ENCODE measurements around the gene MPG.
"Not testable (repeated sequence)": the region's sequence is repeated elsewhere in the genome, so short reads cannot be mapped to it uniquely, and the experiment has no call there.

The MPG gene, protein sequence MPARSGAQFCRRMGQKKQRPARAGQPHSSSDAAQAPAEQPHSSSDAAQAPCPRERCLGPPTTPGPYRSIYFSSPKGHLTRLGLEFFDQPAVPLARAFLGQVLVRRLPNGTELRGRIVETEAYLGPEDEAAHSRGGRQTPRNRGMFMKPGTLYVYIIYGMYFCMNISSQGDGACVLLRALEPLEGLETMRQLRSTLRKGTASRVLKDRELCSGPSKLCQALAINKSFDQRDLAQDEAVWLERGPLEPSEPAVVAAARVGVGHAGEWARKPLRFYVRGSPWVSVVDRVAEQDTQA

DNA sequence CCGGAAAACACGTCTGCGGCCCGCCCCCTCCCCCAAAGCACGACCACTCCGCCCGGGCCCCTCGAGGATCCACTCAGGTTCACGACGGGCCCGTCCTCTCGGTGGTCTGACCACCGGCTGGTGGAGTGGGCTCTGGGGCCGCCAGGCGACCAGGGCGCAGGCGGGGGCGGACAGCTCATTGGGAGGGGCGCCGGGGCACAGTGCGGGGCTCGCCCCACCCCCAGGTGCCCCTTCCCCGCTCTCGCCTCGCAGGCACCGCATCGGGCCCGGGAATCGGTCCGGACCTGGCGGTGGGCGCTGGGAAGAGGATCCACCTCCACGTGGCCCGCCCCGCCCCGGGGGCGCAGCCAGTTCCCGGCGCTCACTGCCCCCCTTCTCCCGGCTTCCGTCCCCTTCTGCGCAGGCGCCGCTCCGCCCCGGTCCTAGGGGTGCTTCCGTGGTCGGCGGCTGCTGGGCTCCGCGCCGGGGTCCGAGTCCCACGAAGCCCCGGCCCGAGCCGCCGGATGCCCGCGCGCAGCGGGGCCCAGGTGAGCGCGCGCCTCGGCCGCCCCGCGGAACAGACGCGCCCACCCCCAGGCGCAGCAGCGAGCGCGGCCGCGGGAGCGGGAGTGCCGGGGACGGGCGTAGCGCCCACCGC is at the start of gene MPG:
MPG (plus strand) TSS at position 419 of the 637 bp plus-strand sequence; CDS start at position 504, 85 bp downstream.
- peak; percentile 94 for DNase-seq

DNA sequence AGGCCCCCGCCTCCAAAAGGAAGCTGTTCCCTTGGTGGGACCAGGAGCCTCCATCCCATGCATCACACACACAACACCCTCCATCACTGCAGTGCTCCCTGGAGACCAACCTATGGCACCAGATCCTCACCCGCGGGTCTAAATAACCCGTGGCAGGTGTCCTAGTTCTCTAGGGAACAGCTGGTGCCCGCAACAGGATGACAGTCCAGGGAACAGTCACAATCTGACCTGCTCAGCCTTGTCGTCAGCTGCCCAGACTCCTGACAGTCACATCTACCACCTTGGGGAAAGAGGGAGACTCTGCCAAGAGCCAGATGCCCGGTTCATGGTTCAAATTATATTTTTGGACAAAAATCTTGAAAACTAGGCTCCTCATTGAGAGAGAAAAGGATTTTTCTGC is 47.4 kb upstream of the MPG start:
- DNase-seq, result not testable (repeated sequence)

DNA sequence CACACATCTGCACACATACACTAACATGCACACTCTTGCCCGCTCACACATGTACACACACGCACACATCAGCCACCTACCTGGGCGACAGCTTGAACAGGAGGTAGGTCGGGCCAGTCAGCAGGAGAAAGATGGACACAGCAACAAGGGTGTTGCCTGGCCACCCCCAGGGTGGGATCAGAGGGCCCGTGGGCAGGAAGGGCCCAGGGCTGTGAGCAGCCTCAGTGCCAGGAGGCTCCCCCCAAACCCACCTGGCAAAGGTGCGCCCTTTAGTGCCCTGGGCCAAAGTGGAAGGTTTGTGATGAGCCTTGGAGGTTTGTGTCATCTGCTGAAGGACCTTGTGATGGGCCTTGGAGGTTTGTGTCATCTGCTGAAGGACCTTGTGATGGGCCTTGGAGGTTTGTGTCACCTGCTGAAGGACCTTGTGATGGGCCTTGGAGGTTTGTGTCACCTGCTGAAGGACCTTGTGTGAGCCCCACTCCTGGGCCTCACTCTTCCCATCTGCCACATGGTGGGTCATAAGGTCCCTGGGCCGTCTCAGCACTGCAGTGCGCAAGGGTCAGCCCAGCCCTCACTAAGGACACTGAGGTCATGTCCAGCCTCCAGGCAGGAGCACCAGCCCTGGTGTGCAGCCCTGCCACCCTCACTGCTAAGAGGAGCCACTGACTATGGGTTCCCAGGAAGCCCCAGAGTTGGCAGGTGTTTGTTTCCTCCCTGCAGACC is 44.7 kb upstream of the MPG start:
- not testable (repeated sequence) for DNase-seq

DNA sequence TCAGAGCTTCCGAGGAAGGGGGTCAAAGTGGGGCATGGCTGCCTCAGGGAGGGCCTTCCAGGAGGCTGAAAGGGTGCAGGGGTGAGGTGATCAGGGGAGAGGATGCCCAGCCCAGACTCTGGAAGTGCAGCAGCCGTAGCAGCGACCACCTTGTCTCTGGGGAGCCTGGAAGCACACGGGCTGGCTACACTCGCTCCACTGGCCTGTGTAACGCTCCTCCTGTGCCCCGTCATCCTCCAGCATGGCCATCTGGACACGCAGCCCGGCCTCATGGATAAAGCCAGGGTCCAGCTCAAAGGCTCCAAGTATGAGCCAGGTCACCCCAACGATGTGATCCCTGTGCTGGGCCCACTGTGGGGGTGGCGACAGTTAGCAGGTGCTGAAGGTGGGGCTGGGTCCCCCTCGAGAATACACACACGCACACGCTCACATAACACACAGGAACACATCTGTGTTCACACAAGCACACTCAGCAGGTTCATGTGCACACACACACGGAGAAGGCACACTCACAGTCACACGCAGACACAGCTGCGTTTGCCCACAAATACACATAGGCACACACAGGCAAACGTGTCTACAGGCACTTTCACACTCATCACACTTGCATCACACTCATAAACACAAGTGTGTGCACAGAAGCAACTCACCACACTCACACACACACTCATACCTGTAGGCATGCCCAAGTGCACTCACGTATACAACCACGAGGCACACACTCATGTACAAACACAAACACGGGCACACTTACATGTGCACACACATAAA is 44.0 kb upstream of the MPG start:
- no peak for DNase-seq

DNA sequence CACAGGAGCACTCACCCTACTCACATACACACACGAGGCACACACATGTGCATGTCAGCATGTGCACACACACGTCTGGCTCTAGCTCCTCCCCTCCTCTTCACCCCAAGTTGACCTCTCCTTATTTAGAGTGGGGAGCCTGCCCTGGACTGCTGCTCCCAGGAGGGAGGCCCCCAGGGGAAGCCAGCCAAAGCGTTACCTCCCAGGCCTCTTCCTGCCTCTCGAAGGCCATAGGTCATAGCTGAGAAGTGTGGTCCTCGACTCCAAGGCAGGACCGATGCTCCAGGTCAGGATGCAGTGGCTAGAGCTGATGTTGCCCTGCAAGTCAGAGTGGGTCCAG is 43.4 kb upstream of the MPG start:
- no peak for DNase-seq

DNA sequence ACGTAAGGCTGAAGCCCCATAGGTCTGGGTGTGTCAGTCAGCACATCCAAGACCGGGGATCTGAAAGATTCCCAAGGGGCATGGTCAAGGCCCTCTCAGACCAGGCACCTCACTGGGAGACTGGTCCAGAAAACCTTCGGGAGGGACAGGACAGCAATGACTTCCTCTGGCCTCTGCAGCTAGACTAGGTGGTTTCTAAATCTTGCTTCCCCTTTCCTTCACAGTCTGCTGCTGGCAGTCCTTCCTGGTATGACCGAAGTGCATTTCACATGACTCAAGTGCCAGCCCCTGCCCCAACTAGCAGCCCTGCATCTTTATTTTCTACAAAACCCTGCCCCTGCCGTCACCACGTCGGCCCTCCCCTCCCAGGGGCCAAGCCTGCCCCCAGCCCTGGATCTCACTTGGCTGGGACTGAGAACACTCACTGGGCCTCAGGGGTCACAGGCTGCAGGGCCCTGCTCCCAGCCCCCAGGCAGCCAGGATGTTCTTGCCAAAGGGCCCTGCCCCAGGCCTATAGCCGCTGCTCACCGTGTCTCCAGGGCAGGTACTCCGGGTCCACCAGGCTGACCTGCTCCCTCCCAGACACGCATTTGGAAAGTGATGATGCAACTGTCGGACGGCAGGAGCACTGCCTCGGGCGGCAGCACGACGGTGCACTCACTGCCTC is 42.9 kb upstream of the MPG start:
- no peak for DNase-seq

DNA sequence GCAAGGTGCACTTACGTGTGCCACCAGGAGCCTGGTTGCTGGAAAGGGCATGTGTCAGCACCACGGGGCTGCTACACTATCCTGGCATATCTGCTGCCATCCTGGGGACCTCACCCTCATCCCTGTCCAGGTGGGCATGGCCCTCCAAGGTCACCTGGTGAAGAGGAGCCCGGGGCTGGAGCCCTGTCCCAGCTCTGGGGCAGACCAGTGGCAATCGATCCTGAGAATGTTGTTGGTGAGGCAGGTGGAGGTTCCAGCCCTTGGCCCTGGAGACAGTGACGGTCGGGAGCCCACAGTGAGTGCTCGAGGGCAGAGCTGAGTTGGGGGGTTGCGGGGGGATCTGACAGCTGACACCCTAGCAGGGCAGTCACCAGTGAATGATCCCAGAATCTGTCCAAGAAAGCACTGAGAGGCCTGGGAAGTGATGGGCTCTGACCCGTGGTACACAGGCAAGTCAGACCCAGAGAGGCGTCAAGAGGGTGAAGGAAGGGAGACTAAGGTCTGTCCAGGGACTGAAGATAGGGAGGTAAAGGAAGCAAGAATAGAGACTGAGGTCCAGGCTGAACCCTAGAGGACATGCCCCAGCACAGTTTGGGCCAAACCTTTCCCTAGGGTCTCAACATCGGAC is 42.2 kb upstream of the MPG start:
- peak; percentile 54 for DNase-seq

DNA sequence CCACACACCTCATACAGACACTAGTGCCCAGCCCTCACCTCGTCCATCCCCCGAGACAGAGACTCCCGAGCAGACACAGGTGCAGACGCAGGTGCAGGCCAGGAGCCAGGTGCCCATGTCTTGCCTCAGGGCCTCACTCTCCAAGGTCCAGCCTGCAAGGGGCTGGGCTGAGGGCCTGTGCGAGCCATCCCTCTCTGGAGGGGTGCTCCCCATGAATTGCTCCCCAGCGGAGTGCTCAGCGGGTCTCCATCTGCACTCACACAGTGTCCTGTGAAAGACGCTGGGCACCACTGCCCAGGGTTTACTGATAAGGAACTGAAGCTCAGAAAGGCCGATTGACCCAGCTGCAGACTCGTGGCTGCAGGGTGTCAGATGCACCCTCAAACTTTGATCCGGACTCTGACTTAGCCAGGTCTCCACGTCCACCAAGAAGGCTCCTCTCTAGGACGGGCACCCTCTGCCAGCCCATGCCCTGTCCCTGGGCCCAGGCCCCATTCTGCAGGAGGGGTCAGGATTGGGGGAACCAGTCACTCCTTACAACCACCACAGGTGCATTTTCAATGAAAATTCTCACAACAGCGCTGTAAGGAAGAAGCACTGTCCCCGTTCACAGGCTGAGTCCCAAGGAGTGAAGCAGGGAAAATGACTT is 41.6 kb upstream of the MPG start:
- peak; percentile 54 for DNase-seq

DNA sequence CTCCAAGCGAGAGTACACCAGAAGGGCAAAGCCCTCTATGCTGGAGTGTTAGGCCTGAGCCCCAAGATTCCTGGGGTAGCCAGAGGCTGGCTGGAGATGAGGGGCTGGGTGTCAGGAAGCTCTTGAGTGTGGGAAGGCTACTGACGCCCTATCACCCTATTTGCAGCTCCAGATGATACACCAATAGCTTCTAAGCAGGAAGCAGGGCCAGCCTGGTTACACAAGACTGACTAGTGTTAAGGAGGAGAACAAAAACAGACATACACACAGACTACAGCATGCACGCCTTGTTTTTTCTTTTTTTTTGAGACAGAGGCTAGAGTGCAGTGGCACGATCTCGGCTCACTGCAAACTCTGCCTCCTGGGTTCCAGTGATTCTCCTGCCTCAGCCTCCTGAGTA is 40.5 kb upstream of the MPG start:
- DNase-seq, result no peak

DNA sequence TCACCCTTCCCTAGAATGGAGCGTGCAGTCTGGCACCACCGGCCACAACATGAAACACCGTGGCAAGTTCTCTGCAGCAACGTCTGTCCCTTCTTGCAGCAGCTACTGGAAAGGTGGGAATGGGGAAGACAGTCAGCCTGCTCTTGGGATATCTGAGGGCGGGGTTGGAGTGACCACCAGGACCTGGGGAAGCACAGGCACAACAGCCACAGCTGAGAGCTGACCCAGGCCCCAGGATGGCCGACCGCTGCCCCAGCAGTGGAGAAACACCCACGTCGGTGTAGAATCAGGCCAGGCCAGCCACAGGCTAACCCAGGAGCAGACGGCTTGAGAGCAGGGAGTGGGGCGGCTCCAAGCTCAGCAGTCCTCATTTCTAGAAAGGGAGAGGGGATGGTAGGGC is 39.8 kb upstream of the MPG start:
- peak; percentile 54 for DNase-seq

DNA sequence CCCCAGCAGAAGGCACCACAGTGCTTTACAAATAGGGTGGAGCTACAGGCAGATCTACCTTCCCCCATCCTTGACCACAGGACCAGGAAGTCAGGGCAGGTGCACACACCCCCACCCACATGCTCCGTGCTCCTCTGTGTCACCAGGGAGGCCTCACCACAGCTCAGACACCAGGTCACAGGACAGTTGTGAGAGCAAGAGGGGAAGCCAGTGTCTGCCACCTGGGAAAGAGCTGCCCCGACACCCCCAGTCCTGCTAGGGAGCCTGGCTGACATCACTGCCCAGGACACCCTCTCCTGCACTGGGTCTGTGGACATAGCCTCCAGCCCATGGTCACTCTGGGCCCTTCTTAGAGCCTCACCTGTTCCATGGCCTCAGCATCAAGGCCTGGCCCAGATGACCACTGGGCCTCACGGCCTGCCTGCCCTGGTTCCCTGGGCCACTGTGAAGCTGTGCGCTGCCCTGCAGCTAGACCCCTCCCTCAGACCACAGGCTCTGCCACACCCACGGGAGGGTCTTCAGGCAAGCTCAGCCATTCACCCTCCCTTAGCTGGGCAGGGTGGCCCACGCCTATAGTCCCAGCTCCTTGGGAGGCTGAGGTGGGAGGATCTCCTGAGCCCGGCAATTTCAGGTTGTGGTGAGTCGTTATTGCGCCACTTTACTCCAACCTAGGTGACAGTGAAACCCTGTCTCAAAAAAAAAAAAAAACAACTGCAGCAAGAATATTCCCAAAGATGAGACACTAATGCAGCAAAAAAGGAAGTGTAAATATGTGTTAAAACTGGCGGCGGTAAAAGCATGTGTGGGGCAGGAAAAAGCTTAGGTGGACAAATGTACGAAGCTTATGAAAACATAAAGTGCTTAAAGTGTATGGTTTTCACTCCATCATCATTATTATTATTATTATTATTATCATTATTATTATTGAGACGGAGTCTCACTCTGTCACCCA is 38.8 kb upstream of the MPG start:
- no peak for DNase-seq

DNA sequence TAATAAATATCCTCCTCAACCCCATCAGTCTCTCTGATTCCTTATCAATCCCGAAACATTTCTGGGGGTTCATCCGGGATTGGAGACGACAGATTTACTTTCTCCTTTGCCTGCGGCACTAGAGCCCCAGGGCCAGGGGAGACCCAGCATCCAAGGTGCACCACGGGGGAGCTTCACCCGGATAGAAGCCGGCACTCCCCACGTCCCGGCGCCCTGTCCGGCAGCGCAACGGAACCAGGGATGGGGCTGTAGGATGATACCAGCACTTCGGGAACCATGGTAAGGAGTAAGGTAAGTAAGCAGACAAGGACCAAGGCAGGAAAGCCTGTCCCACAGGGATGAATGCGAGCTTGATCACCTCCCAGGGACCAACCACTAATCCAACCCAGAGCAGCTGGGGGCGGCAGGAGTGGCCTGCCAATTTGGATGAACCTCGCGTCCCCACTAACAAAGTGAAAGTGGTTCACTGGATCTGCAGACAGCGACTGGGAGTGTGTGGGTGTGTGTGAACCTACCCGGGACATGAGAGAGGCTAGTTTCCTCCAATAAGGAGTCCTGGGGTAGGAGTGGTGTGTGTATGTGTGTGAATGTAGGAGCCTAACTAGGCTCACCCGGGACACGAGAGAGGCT is 36.5 kb upstream of the MPG start:
- no peak for DNase-seq

DNA sequence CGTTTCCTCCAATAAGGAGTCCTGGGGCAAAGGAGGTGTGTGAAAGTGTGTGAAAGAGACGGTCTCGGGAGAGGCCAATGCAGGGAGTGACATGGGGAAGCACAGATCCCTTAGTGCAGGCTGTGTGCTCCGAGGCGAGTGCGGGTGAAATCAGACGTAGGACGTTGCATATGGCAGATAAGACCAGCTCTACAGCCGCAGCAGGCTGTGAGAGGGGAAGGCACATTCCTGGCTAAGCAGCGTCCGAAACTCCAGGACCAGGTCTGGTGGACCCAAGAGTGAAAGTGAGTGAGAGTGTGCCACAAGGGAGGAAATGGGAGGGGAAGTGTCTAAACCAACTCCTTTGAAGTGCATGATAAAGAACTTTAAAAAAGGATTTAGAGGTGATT is 36.0 kb upstream of the MPG start:
- DNase-seq, result no peak

DNA sequence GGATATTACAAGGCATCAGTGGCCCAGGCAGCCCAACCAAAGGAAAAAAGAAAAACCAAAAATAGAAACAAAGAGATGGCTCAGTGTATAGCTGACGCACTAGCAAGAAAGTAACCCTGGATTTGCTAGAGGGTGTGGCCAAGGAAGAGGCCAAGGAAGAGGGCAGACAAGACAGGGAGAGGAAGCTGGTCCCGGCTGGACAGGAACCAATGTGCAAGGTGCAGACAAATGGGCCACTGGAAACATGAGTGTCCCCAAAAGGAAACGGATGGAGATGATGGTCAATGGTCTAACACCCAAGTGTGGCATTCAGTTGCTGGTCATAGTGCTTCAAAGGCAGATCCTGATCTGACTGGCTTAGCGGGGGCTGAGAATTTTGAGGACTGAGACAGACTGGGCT is 35.3 kb upstream of the MPG start:
- DNase-seq, result no peak

DNA sequence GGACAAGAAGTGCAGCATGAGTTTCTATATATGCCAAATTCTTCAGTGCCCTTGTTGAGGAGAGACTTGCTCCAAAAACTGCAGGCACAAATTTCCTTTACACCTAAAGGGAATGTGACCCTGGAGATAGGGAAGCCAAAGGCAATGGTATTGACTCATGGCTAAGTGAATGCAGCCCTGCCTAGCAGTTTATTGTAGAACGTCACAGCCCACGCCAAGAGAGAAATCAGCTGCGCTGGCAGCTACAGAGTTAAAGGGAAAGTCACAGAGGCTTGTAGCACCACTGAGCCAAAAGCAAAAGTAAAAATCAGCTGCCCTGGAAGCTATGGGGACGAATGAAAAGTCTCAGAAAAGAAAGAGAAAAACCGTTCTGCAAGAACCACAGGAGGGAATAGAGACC is 34.7 kb upstream of the MPG start:
- DNase-seq, result no peak

DNA sequence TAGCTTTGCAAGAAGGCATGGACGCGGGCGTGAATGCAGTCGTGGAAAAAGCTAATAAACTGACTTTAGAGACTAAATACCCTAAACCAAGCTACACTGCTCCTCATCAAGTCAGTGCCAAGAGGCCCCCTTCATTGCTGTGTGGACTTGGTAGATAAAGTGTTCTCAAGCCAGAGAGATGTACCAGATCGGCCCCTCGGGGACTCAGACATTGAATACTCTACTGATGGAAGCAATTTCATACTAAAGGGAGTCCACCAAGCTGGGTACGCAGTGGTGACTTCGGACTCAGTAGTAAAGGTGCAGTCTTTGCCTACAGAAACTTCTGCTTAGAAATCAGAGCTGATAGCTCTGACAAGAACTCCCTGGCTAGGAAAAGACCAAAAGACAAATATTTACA is 33.4 kb upstream of the MPG start:
- DNase-seq, result no peak

DNA sequence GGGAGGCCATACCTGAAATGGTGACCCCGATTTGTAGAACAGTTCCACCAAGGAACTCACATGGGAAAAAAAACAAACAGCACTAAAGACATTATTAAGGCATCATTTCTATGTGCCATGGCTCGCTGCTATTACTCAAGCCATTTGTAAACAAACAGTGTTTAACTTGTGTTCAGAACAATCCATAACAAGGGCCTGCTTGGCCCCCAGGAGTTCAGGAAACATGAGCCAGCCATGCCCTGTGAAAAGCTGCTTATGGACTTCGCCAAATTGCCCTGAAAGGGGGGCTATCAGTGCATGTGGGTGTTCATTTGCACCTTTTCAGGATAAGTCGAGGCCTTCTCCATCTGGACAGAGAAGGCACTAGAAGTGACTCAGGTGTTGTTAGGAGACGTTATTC is 32.6 kb upstream of the MPG start:
- DNase-seq, result no peak

DNA sequence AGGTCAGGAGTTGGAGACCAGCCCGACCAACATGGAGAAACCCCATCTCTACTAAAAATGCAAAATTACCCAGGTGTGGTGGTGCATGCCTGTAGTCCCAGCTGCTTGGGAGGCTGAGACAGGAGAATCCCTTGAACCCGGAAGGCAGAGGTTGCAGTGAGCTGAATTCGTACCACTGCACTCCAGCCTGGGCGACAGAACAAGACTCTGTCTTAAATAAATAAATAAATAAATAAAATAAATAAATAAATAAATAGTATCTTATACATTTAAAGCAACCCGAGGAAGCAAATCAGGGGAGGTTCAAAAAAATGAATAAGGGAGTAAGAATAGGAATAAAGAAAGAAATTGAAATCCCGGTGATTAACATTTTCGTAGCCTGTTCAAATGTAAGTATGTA is 31.5 kb upstream of the MPG start:
- DNase-seq, result not testable (repeated sequence)

DNA sequence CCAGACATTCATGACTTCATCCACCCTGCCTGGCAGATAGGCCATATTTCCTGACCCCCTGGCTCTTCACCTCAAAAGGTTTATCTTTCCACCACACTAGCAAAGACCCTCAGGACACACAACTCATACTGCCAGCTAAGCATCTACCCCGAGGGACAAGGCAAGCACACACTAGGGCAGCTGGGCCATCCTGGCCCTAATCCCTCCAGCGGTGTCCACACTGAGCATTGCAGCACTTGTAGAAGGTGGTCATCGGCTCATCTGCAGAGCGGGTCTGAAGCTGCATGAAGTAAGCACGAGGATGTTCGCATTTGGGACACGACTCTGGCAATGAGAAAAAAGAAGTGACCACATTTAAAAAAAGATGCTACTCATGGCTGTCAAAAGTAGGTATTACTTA is 30.8 kb upstream of the MPG start:
- DNase-seq, result no peak
